ENCODE measurements around the gene HTRA3. TPM values are rescaled to one million over a fixed set of nuclear protein-coding genes. Genes with fewer than 3 reads are reported as not detected.

The HTRA3 gene
- total RNA-seq, 2 donors from 2014 or later, result 3.2 to 4.6 TPM

GRCh38 chr4:8328456-8328855 is 58.9 kb downstream of the HTRA3 start:
- no peaks in the 10 kb centered on the region for H3K4me1 Mint-ChIP-seq
- no peak overlapping the region for H3K27ac ChIP-seq (ENCODE audit: low read depth, low read length)
- peak; percentile 18 for DNase-seq
- no peaks in the 10 kb centered on the region for H3K27me3 ChIP-seq (ENCODE audit: control insufficient read depth, insufficient read depth, low read length, poor library complexity, severe bottlenecking)
- no peaks in the 10 kb centered on the region for H3K36me3 Mint-ChIP-seq (ENCODE audit: low read depth)
- no peaks in the 10 kb centered on the region for H3K4me1 ChIP-seq (ENCODE audit: control insufficient read depth, insufficient read depth, low read length)
- no peak for TF ChIP-seq CTCF (conservative IDR thresholded peaks at IDR 0.05)
- H3K9ac ChIP-seq (ENCODE audit: extremely low read depth, low read length, poor library complexity, severe bottlenecking), result no peak overlapping the region
- H3K9me3 Mint-ChIP-seq, result peaks cover 10% of the 10 kb centered on the region
- WGBS, 2 experiments (ENCODE audit: insufficient coverage in 1 of 2, insufficient read length in 1 of 2), result 83 to 86% methylated on average over 1 to 3 of the region's 3 CpGs
- no peak overlapping the region for H3K27ac Mint-ChIP-seq
- H3K27me3 Mint-ChIP-seq (ENCODE audit: insufficient read depth), result peaks cover 8% of the 10 kb centered on the region
- no peaks in the 10 kb centered on the region for H3K9me3 ChIP-seq (ENCODE audit: control insufficient read depth, low read length)
- no peak overlapping the region for H3K4me3 Mint-ChIP-seq
- H3K36me3 ChIP-seq (ENCODE audit: control insufficient read depth, insufficient read depth, low read length), result no peaks in the 10 kb centered on the region
- H3K4me3 ChIP-seq (ENCODE audit: low read length), result no peak overlapping the region

GRCh38 chr4:8328866-8329559 is 59.5 kb downstream of the HTRA3 start:
- Mint-ChIP-seq H3K27ac (no peak overlapping the region), H3K36me3 (ENCODE audit: low read depth) (no peaks in the 10 kb centered on the region), H3K27me3 (ENCODE audit: insufficient read depth) (peaks cover 6% of the 10 kb centered on the region), H3K4me3 (no peak overlapping the region), H3K9me3 (peaks cover 8% of the 10 kb centered on the region), H3K4me1 (no peaks in the 10 kb centered on the region)
- Histone ChIP-seq H3K4me3 (ENCODE audit: low read length) (no peak overlapping the region), H3K4me1 (ENCODE audit: control insufficient read depth, insufficient read depth, low read length) (no peaks in the 10 kb centered on the region), H3K27me3 (ENCODE audit: control insufficient read depth, insufficient read depth, low read length, poor library complexity, severe bottlenecking) (no peaks in the 10 kb centered on the region), H3K36me3 (ENCODE audit: control insufficient read depth, insufficient read depth, low read length) (no peaks in the 10 kb centered on the region), H3K27ac (ENCODE audit: low read depth, low read length) (no peak overlapping the region), H3K9me3 (ENCODE audit: control insufficient read depth, low read length) (no peaks in the 10 kb centered on the region), H3K9ac (ENCODE audit: extremely low read depth, low read length, poor library complexity, severe bottlenecking) (no peak overlapping the region)
- peak; percentile 31 for DNase-seq
- no peak for TF ChIP-seq CTCF (conservative IDR thresholded peaks at IDR 0.05)
- WGBS, 2 experiments (ENCODE audit: insufficient coverage in 1 of 2, insufficient read length in 1 of 2), result 69 to 79% methylated on average over 4 to 13 of the region's 13 CpGs

GRCh38 chr4:8329560-8329858 is 60.0 kb downstream of the HTRA3 start:
- Histone ChIP-seq H3K36me3 (ENCODE audit: control insufficient read depth, insufficient read depth, low read length) (no peaks in the 10 kb centered on the region), H3K27ac (ENCODE audit: low read depth, low read length) (no peak overlapping the region), H3K4me3 (ENCODE audit: low read length) (no peak overlapping the region), H3K9me3 (ENCODE audit: control insufficient read depth, low read length) (no peaks in the 10 kb centered on the region), H3K4me1 (ENCODE audit: control insufficient read depth, insufficient read depth, low read length) (no peaks in the 10 kb centered on the region), H3K9ac (ENCODE audit: extremely low read depth, low read length, poor library complexity, severe bottlenecking) (no peak overlapping the region), H3K27me3 (ENCODE audit: control insufficient read depth, insufficient read depth, low read length, poor library complexity, severe bottlenecking) (no peaks in the 10 kb centered on the region)
- no peak overlapping the region for H3K27ac Mint-ChIP-seq
- H3K27me3 Mint-ChIP-seq (ENCODE audit: insufficient read depth), result peaks cover 4% of the 10 kb centered on the region
- H3K9me3 Mint-ChIP-seq, result peaks cover 4% of the 10 kb centered on the region
- H3K4me1 Mint-ChIP-seq, result no peaks in the 10 kb centered on the region
- no peak overlapping the region for H3K4me3 Mint-ChIP-seq
- DNase-seq, result peak; percentile 13
- TF ChIP-seq CTCF (conservative IDR thresholded peaks at IDR 0.05), result no peak
- WGBS, 2 experiments (ENCODE audit: insufficient coverage in 1 of 2, insufficient read length in 1 of 2), result 42 to 75% methylated on average over 2 to 6 of the region's 6 CpGs
- no peaks in the 10 kb centered on the region for H3K36me3 Mint-ChIP-seq (ENCODE audit: low read depth)
